ENCODE results near the gene NDUFV3.
"Not testable (repeated sequence)": the region's sequence is repeated elsewhere in the genome, so short reads cannot be mapped to it uniquely, and the experiment has no call there.

The NDUFV3 gene

DNA sequence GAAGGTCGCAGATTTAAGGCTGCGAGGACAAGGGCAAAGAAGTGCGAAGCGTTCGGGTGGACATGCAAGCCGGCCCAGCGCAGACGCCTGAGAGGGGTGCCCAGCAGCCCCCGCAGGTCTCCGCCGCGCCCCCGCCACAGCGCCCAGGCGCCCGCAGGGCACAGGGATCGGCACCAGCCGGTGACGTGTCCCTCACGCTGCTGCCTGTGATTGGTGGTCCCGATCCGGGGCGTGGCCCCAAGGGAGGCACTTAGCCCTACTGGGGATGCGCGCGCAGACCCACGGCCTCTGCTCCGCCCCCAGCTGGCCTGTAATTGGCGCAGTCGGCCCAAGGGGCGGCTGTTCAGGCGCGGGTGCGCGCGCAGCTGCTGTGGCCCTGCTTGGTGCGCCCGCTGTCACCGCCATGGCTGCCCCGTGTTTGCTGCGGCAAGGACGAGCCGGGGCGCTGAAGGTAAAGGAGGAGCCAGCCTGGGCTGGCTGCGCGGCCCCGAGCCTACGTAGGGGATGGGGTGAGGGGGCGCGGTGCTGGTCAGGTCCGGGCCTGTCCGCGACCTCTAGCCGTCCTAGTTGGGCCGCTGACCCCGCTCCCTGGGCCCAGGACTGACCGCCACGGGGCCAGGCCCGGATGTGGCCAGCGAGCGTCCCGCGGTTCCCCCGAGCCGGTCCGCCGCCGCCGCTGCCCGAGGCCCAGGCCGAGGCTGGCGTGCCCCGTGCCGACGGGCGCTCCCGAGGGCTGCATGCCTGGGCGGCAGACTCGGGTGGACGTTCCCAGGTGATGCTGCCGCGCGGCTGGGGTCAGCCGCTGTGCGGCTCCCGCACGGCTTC is at the start of gene NDUFV3:
TSS of gene NDUFV3 (plus strand) at position 379 of the 825 bp plus-strand sequence. CDS start at position 404, 25 bp downstream.
- H3K4me3 ChIP-seq (ENCODE audit: low read depth, low read length): peak within 1 kb of the TSS; percentile 68
- peak; percentile 88 for DNase-seq (ENCODE audit: low read depth)

DNA sequence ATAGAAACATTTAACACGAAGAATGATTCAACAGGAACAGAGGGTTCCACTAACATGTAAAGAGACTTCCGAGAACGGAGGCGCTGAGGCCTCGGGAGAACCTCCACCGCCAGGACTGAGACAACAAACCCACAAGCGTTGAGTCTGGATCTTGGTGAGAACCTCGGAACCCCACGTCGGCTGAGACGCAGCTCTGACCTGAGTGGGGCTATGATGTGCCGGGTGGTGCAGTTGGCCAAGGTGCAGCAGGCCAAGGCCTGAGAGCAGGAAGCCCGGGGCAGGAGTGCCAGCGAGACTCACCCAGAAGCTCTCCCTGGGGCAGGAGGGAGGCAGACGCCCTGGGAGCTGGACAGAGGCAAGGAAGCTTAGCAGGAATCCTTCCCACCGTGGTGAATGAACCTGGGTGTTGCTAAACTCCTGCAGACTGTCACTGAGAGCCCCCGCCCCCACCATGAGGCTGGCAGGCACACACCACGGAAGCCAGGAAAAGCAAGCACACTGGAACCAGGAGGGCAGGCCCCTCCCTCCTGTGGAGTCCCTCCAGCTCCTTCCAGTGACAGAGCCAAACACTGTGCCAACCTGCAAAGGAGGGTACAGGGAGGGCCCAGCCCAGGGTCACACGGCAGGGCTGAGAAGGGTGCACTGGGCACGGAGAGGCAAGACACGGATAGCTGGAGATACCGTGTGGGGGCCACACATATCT is 48.5 kb upstream of the NDUFV3 start:
- DNase-seq (ENCODE audit: low read depth): no peak

DNA sequence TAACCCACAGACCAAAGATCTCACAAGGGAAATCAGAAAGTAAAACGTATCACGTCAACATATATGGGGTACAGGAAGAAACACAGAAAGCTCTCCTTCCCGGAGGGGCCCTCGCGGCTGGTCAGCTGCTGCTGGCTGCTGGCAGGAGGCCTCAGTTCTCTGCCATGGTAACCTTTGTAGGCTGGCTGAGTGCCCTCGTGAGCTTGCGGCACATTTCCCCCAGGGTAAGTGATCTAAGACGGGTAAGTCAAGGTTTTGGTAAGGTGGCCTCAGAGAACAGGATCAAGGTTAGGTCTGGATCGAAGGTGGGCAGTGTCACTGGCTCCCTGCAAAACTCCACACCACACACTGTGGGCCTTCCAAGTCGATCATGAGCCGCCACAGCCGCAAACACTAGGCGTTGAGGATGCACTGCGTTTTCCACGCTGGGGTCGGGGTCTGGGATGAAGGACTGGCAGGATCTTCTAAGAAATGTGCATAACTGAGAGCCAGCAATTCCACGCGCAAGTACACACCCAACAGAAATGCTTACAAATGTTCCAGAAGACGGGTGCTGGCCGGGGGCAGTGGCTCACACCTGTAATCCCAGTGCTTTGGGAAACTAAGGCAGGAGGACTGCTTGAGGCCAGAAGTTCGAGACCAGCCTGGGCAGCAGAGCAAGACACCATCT is 47.7 kb upstream of the NDUFV3 start:
- H3K4me3 ChIP-seq (ENCODE audit: low read depth, low read length): no peak overlapping the region
- no peak for DNase-seq (ENCODE audit: low read depth)

More for the DNA sequence above, 48.5 kb upstream of the NDUFV3 start:
- H3K4me3 ChIP-seq (ENCODE audit: low read depth, low read length): no peak overlapping the region

DNA sequence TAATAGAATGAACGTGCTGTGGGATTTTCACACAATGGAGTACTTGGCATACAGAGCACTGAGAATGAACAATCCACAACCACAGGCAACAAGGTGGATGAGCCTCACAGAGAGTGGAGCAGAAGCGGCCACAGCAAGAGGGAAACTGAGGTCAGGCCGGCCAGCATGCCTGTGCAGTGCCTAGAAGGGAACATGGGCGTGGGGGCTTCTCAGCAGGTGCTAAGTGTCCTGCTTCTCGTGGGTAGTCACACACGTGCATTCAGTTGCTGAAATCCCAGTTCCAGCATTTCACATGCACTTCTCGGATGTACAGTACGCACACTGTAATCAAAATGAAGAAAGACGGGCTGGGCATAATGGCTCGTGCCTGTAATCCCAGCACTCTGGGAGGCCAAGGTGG is 46.9 kb upstream of the NDUFV3 start:
- no peak for DNase-seq (ENCODE audit: low read depth)
- H3K4me3 ChIP-seq (ENCODE audit: low read depth, low read length): no peak overlapping the region

DNA sequence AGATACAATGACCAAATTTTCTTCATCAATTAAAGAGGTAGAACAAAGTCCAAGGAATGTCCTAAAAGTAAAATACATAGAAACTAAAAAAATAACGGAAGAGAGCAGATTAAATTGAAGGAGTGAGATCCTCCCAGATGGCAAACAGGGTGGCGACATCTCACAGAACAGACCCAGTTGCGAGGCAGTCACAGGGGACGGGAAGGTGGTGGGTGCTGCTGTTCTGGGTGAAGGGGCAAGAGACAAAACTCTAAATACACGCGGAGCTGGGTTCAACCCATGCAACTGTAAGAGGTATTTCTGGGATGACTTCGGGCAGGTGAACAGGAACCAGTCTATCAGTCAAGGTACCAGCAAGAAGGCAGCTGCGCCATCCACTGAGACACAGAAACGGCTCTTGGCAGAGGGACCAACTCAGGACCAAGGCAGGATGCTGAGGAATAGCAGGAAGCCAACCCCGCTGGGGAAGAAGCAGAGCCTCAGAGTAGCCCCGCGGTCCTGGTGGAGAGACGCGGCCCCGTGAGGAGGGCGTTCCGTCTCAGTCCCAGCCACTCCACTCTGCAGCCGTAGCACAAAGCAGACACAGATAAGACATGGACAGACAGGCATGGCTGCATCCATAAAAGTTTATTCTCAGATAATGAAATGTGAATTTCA is 45.9 kb upstream of the NDUFV3 start:
- H3K4me3 ChIP-seq (ENCODE audit: low read depth, low read length): no peak overlapping the region
- no peak for DNase-seq (ENCODE audit: low read depth)

DNA sequence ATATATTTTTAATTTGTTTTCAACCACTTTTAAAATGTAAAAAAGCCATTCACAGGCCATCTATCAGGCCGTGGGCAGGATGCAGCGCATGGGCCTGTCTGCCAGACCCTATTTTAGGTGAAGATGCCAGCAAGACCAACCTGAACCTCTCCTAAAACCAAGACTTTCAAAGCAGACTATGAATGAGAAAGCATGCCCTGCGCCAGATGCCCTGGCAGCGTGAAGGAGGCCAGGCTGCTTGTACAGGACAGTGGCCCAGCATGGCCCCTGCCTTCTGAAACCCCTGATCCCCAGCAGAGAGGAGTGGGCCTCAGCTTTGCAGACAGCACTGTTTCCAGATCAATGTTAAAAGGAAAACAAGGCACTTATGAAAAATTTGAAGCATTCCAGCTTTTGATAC is 45.4 kb upstream of the NDUFV3 start:
- H3K4me3 ChIP-seq (ENCODE audit: low read depth, low read length): no peak overlapping the region
- no peak for DNase-seq (ENCODE audit: low read depth)

DNA sequence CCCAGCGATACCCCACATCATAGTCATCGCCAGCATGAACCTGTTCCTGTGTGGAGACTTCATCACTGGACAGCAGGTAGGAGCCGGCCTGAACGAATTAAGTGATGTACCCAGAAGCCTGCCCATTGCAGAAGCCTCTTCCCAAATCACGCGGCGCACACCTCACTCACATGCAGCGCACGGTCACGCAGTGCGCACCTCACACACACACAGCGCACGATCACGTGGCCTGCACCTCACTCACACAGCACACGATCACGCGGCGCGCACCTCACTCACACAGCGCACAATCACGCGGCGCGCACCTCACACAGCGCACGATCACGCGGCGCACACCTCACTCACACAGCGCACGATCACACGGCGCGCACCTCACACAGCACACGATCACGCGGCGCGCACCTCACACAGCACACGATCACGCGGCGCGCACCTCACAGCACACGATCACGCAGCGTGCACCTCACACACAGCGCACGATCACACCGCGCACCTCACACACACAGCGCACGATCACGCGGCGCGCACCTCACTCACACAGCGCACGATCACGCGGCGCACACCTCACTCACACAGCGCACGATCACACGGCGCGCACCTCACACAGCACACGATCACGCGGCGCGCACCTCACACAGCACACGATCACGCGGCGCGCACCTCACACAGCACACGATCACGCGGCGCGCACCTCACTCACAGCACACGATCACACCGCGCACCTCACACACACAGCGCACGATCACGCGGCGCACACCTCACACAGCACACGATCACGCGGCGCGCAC is 44.8 kb upstream of the NDUFV3 start:
- not testable (repeated sequence) for H3K4me3 ChIP-seq (ENCODE audit: low read depth, low read length); DNase-seq (ENCODE audit: low read depth)

DNA sequence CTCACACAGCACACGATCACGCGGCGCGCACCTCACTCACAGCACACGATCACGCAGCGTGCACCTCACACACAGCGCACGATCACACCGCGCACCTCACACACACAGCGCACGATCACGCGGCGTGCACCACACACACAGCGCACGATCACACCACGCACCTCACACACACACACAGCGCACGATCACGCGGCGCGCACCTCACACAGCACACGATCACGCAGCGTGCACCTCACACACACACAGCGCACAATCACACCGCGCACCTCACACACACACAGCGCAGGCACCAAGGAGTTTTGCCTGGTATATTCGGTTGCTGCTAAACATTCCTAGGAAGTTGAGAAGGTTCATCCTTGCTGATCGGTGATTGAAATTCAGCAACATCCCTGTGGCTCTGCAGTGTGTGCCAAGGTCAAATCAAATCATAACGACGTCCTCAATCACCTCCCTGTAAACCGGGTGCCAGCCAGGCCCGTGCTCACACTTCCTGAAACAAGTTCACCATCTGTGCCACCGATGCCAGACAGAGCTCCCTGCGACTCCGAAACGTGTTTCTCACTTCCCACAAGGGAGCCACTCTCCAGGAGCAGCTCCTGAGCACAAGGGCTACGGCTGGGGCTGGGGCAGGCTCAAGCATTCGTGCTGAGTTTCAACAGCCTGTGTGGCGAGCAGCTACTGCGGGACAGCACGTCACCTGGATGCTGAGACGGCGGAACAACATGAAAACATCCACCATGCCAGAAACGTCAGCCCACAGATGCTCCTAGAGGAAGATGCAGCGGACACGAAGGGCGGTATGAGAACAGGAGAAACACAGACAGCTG is 44.0 kb upstream of the NDUFV3 start:
- no peak for DNase-seq (ENCODE audit: low read depth)
- no peak overlapping the region for H3K4me3 ChIP-seq (ENCODE audit: low read depth, low read length)

DNA sequence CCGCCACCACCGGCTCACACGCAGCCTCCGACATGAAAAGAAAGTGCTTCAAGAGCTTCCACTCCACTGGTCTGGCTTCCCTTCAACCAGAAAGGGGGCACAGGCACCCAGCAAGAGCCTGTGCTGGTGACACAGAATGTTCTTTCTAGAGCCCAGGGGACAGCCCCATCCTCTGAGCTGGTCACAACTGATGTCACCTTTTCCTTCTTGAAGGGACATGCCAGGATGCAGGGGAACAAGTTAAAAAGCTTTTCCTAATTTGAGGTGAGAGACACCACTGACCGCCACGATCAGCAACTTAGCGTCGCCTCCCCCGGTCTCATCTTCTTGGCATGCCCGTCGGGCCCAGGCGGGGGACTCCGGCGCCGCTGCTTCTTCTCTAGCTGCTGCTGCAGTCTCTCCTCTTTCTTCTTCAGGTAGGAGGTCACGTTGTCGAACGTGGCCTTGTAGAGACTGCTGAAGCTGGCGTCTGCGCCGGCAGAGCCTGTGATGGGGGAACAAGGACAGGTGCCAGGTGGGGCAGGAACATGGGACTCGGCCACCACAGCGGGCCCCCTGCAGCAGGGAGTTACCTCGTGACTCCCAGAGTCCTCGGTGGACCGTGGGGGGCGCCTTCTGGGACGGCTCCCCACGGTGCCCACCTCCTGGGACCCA is 43.2 kb upstream of the NDUFV3 start:
- no peak overlapping the region for H3K4me3 ChIP-seq (ENCODE audit: low read depth, low read length)
- DNase-seq (ENCODE audit: low read depth): no peak

DNA sequence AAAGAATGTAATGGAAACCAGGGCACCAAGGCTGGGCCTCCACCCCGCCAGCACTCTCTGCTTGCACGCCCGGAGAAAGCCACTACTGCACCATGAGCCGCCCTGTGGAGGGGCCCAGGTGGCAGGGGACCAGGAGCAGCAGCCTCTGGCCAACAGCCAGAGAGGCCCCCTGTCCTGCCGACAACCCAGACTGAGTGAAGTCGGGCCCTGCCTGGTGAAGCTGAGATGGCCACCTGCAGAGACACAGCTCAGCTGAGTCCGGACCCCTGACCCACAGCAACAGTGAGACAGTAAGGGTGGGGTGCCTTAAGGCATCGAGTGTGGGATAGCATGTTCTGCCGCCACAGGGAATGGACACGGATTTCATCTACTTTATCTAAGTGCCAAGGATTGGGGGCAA is 42.6 kb upstream of the NDUFV3 start:
- no peak overlapping the region for H3K4me3 ChIP-seq (ENCODE audit: low read depth, low read length)
- no peak for DNase-seq (ENCODE audit: low read depth)

DNA sequence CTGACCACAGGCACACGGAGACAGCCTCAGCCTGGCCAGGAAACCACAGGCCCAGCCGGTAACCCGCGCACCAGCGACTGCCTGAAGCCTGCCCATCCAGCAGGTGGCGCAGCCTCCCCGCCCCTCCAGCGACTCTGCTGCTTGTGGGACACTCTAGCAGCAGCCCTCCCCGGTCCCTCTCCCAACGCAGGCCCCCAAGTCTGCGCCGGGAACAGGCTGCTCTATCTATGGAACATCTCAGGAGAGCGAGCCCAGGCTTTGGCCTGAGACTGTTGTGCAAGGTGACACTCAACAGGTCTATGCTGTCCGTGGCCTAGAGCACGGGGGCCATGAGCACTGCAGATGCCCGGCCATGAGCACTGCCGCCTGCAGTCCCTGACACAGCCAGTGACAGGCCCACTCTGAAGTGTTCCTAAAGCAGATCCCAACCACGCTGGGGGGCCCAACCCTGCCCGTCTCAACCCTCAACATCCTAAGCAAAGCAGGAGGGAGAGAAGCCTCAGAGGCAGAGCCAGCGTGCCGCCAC is 42.2 kb upstream of the NDUFV3 start:
- DNase-seq (ENCODE audit: low read depth): no peak
- no peak overlapping the region for H3K4me3 ChIP-seq (ENCODE audit: low read depth, low read length)

DNA sequence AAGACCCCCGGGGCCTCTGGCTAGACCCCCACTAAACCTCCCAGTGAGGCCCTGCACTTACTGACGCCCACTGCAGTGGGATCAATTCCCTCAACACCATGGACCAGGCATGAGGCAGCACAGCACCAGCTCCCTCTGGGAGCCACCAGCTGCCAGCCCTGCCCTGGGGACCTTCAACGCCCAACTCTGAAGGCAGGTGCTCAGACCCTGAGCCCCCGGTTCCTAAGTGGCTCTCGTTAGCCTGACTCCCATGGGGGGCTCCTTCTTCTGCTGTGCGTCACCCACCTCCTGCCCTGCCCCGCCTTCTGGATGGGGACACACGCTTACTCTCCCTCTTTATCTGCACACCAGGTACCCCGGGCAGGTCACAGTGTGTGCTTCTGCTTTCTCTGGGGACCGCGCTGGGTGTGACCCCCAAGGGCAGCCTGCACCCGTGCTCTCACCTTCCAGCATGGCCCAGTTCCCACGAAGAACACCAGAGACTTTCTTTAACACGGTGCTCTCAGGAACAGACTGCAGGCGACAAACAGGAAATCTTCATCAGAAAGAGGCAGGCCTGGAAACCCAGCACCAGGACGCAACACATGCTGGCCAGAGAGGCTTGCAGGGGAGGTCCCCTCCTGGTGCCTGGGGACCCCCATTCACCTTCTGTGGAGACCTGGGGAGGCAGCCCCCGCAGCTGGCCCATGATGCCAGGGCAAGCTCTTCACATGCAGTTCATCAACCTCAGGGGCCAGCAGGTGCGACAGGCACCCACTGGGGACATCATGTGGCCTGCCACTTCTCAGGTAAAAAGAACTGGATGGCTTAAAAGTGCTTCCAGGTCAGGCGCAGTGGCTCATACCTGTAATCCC is 41.1 kb upstream of the NDUFV3 start:
- DNase-seq (ENCODE audit: low read depth): no peak
- H3K4me3 ChIP-seq (ENCODE audit: low read depth, low read length): no peak overlapping the region

DNA sequence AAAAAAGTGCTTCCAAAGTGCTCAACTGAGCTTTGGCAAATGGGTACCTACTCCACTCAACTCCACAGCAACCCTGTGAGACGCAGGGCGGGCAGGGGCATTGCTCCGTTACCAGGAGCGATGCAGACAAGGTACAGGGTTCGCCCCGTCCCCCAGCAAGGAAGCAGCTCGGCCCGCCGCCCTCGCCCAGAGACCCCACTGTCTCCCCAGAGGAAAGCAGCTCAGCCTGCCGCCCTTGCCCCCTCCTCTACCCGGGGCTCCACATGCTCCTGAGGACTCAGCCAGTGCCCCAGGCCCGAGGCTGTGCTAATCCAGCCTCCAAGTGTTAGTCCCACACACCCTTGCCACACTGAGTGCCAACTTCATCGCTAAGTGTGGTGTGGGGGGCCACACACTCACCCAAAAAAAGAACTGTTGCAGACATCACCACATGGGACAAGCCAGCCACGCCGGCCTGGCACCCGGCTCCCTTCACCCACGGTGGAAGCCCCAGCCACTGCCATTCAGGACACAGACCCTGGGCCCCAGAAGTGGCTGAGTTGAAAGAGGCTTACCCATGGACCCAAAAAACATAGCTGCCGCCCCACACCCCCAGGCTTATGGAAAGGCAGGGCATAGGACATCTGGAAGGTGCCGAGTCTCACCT is 40.1 kb upstream of the NDUFV3 start:
- no peak for DNase-seq (ENCODE audit: low read depth)
- no peak overlapping the region for H3K4me3 ChIP-seq (ENCODE audit: low read depth, low read length)

DNA sequence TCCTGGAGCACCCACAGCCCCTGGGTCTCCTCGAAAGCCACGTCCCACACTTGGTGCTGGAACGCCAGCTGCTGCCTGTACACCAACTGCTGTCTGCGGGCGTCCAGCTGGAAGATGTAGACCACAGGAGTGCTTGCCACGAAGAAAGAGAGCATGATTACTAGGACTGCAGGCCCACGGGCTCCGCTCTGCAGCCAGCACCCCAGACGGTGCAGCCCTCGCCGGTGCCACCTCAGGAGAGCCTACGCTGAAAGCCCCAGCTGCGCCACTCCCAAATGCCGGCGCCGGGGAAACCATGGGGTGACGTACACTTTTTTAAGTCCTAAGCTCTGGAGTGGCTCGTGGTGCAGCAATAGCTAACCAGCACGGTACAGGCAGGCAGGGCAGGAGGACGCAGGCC is 39.5 kb upstream of the NDUFV3 start:
- no peak for DNase-seq (ENCODE audit: low read depth)
- H3K4me3 ChIP-seq (ENCODE audit: low read depth, low read length): no peak overlapping the region

DNA sequence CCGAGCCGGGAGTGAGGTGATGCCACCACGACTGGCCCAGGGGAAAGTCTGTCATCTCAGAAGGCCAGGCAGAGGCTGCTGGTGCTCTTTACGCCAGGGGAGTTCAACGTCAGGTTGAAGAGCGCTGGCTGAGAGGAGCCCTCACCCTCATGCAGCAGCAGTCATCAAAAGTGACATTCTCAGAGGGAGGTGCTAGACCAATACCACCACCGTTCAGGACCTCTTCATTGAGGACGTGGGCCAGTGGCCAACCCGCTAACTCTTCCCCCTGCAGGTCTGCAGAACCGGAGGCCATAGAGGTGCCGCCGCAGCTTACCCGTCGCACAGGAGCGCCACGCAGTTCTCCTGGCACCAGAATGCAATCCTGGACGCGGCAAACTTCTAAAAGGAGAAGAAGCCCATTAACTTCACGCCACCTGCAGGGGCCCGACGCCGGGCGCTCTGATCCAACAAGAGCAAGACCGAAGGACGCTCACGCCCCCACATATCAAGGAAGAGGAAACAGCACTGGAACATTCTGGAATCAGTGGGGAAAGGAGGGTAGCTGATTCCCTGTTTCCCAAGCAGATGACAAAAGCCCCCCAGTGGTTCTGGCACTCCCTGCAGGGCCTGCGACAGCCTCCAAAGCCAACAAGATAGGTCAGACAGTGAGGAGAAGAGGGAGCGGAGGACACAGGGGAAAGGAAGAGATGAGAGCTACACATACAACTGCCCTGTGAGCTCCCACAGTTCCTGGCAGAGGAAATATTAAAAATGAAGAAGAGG is 38.7 kb upstream of the NDUFV3 start:
- no peak overlapping the region for H3K4me3 ChIP-seq (ENCODE audit: low read depth, low read length)
- DNase-seq (ENCODE audit: low read depth): no peak

Data from skeletal muscle cell (primary cell).